K562 (cell line): ENCODE data around the gene CIART. TPM values are rescaled to one million over a fixed set of nuclear protein-coding genes. Genes with fewer than 3 reads are reported as not detected.

Source experiments
- BRCA1 ChIP-seq, 2 experiments: fragments of 450-650 bp in 1 of 2; sonication (generic) in 1 of 2; formaldehyde crosslinking in 1 of 2; IDR thresholded peaks; 2 replicates each; pipeline versions ENCODE4 v1.5.0 to v1.6.1; 2017 to 2020; ENCODE audit warnings: mild to moderate bottlenecking in 1 of 2, missing genetic modification reagents in 1 of 2
- BRD4 ChIP-seq: fragments of 200-600 bp; sonication (generic); IDR thresholded peaks from 2 replicates; pipeline ENCODE4 v1.6.1; 2017; ENCODE audit warnings: inconsistent platforms
- CBX2 ChIP-seq: fragments of 200-600 bp; sonication (generic); IDR thresholded peaks from one replicate; pipeline ENCODE4 v1.6.1; 2012; ENCODE audit warnings: mild to moderate bottlenecking, low read length, inconsistent platforms; ENCODE audit not compliant: insufficient read depth, poor library complexity, severe bottlenecking
- CBX3 ChIP-seq, 2 experiments: IDR thresholded peaks; 1 replicate in 1 of 2; 2 replicates in 1 of 2; pipeline ENCODE4 v1.6.1; 2012; ENCODE audit warnings: inconsistent platforms in 2 of 2, low read length in 2 of 2, borderline replicate concordance in 1 of 2, control low read depth in 1 of 2
- CCAR2 ChIP-seq: fragments of 200-400 bp; formaldehyde crosslinking; IDR thresholded peaks from 2 replicates; pipeline ENCODE4 v1.6.1; 2017; ENCODE audit warnings: mild to moderate bottlenecking, low read depth, low read length
- CXXC5 ChIP-seq: fragments of 250-450 bp; sonication (Bioruptor Pico); IDR thresholded peaks from 2 replicates; pipeline ENCODE4 v1.8.0; 2022; ENCODE audit warnings: inconsistent platforms, mild to moderate bottlenecking, moderate library complexity
- DACH1 ChIP-seq: fragments of 450-650 bp; IDR thresholded peaks from 2 replicates; pipeline ENCODE4 v1.6.1; 2018; ENCODE audit not compliant: partially characterized antibody
- ETV1 ChIP-seq: fragments of 450-650 bp; conservative IDR thresholded peaks from 2 replicates; pipeline ENCODE4 v1.6.1; 2016; ENCODE audit warnings: missing genetic modification characterization, control low read depth, low read depth, missing compliant biosample characterization
- HMGN3 ChIP-seq: IDR thresholded peaks from 2 replicates; pipeline ENCODE4 v1.6.1; 2011; ENCODE audit warnings: borderline replicate concordance, low read depth, mild to moderate bottlenecking, mixed read lengths, low read length; ENCODE audit not compliant: insufficient read length; ENCODE audit errors: extremely low read depth
- ILK ChIP-seq: fragments of 450-650 bp; IDR thresholded peaks from 2 replicates; pipeline ENCODE4 v1.6.1; 2016; ENCODE audit warnings: missing genetic modification characterization, low read depth, mild to moderate bottlenecking, missing compliant biosample characterization, moderate library complexity, borderline replicate concordance
- MEF2A ChIP-seq: IDR thresholded peaks from 2 replicates; pipeline ENCODE4 v1.6.1; 2011; ENCODE audit warnings: low read depth, mild to moderate bottlenecking, low read length, moderate library complexity; ENCODE audit not compliant: control insufficient read depth
- NCOA6 ChIP-seq: fragments of 450-650 bp; IDR thresholded peaks from 2 replicates; pipeline ENCODE4 v1.6.1; 2017; ENCODE audit warnings: mild to moderate bottlenecking
- NUFIP1 ChIP-seq: fragments of 450-650 bp; IDR thresholded peaks from 2 replicates; pipeline ENCODE4 v1.6.1; 2018; ENCODE audit not compliant: partially characterized antibody
- PHF8 ChIP-seq: fragments of 200-600 bp; sonication (generic); IDR thresholded peaks from 2 replicates; pipeline ENCODE4 v1.6.1; 2012; ENCODE audit warnings: mixed run types, mild to moderate bottlenecking, inconsistent platforms, low read length, moderate library complexity, borderline replicate concordance
- PTRF ChIP-seq: fragments of 450-650 bp; IDR thresholded peaks from 2 replicates; pipeline ENCODE4 v1.6.1; 2016; ENCODE audit warnings: mild to moderate bottlenecking, missing genetic modification characterization, missing compliant biosample characterization
- RBFOX2 ChIP-seq: fragments of 200-400 bp; formaldehyde crosslinking; IDR thresholded peaks from 2 replicates; pipeline ENCODE4 v1.6.1; 2017; ENCODE audit warnings: low read depth, mild to moderate bottlenecking, low read length, moderate library complexity
- RBM17 ChIP-seq: fragments of 200-400 bp; formaldehyde crosslinking; IDR thresholded peaks from 2 replicates; pipeline ENCODE4 v1.6.1; 2017; ENCODE audit warnings: low read depth, mild to moderate bottlenecking, low read length, borderline replicate concordance
- RBM22 ChIP-seq: fragments of 200-400 bp; formaldehyde crosslinking; IDR thresholded peaks from 2 replicates; pipeline ENCODE4 v1.6.1; 2018; ENCODE audit warnings: low read length, low read depth; ENCODE audit not compliant: poor library complexity, severe bottlenecking
- SMARCC2 ChIP-seq: fragments of 450-650 bp; IDR thresholded peaks from 2 replicates; pipeline ENCODE4 v1.6.1; 2017; ENCODE audit warnings: antibody characterized with exemption, moderate library complexity, mild to moderate bottlenecking, low read depth
- SNRNP70 ChIP-seq: fragments of 200-400 bp; formaldehyde crosslinking; optimal IDR thresholded peaks from 2 replicates; pipeline ENCODE3; 2017; ENCODE audit warnings: low read depth, low read length
- ZFX ChIP-seq: sonication (generic); formaldehyde crosslinking; IDR thresholded peaks from 2 replicates; pipeline ENCODE4 v1.8.0; 2022; ENCODE audit warnings: mild to moderate bottlenecking, missing genetic modification reagents, moderate library complexity
- ZNF12 ChIP-seq: sonication (generic); formaldehyde crosslinking; IDR thresholded peaks from 2 replicates; pipeline ENCODE4 v1.4.0; 2020; ENCODE audit warnings: mild to moderate bottlenecking, missing genetic modification reagents
- ZNF239 ChIP-seq: fragments of 250-450 bp; sonication (Bioruptor Pico); IDR thresholded peaks from 2 replicates; pipeline ENCODE4 v1.4.0; 2020; ENCODE audit warnings: mild to moderate bottlenecking
- ZNF274 ChIP-seq: IDR thresholded peaks from 2 replicates; pipeline ENCODE4 v1.6.1; 2011; ENCODE audit warnings: low read depth, mild to moderate bottlenecking, low read length, moderate library complexity, borderline replicate concordance
- ZNF444 ChIP-seq: fragments of 250-450 bp; sonication (Bioruptor Pico); IDR thresholded peaks from 2 replicates; pipeline ENCODE4 v1.4.0; 2020; ENCODE audit warnings: mild to moderate bottlenecking, moderate library complexity
- ZNF57 ChIP-seq: fragments of 450-650 bp; formaldehyde crosslinking; IDR thresholded peaks from 2 replicates; pipeline ENCODE4 v1.4.0; 2020; ENCODE audit warnings: mild to moderate bottlenecking, moderate library complexity
- ZNF76 ChIP-seq: fragments of 250-450 bp; sonication (Bioruptor Pico); IDR thresholded peaks from 2 replicates; pipeline ENCODE4 v1.4.0; 2020; ENCODE audit warnings: mild to moderate bottlenecking, moderate library complexity, borderline replicate concordance
- ZNF778 ChIP-seq: fragments of 450-650 bp; formaldehyde crosslinking; IDR thresholded peaks from 2 replicates; pipeline ENCODE4 v1.4.0; 2020; ENCODE audit warnings: mild to moderate bottlenecking, moderate library complexity
- polyA plus RNA-seq, 8 experiments: library from polyadenylated mRNA; depleted of rRNA in 4 of 8; stranded (reverse) in 5 of 8; unstranded in 3 of 8; fragments of >200 nt; fragmentation: Nextera tagmentation in 2 of 8; fragmentation: Illumina TruSeq in 1 of 8; extraction: Ambion mirVana in 2 of 8; extraction: Trizol in 1 of 8; gene quantifications; 2 replicates each; pipeline versions ENCODE4 v1.2.1 to v1.2.3, GENCODE V29; 2011 to 2014; ENCODE audit warnings: inconsistent platforms in 1 of 8, missing spikeins in 1 of 8
- total RNA-seq, 7 experiments: library from RNA; depleted of rRNA in 6 of 7; stranded (reverse); fragments of >200 nt in 6 of 7; fragmentation: Illumina TruSeq in 2 of 7; extraction: Trizol in 2 of 7; gene quantifications; 2 replicates each; pipeline versions ENCODE4 v1.2.1 to v1.2.3, GENCODE V29; 2011 to 2021; ENCODE audit warnings: low replicate concordance in 1 of 7
- TF ChIP-seq, protein P1 (sequence below): fragments of 250-450 bp; sonication (Bioruptor Pico); IDR thresholded peaks from 2 replicates; pipeline ENCODE4 v1.4.0; 2020; ENCODE audit warnings: mild to moderate bottlenecking

CIART gene
- total and polyA plus RNA-seq, 9 of the 15 experiments (the other 6 are each of a cell fraction or from before 2014, with no cell fraction given) = 0.07 to 0.35 (median 0.19) TPM; not detected in 2

DNA sequence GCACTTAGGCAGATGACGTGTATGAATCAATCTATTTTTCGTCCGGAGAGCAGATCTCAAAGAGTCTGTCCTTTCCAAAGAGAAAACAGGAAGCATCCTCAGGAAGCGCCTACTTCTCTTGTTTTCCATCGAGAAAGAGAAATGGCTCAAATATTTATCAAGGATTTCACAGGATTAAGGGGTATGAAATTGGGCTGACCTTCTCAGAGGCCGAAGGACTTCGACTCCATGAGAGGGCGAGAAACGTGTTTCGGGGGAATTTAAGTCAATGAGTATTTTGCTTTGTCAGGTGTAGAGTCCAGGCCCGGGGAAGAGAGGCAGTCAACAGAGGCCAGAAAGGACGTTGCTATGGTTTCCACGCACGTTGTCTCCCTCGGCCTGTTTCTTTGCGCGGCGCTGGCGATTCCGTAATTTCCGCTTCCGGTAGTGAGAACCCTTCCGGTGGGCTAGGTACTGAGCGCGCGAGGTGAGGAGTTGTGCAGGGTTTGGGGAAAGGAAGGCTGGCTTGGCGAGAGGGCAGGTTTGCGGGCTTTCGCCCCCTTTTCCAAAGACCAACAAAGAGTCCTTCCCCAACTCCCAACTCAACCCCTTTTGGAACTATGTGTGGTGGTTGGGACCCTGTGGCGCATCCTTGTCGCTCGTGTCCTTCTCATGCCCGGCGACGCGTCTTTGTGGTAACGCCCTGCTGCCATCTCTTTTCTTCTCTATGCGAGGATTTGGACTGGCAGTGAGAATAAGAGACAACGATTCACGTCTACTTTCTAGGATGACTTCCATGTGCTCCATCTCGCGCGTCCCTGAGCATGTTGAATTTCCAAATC is 11.3 kb downstream of the CIART start, which contains the start of gene MRPS21 (continued):
- TF ChIP-seq ZNF778 (CRISPR knock-in tag) (no peak), ZNF57 (CRISPR knock-in tag) (no peak), ZFX (CRISPR knock-in tag) (peak; percentile 87), RBM22 (no peak), CBX2 (no peak), MEF2A (no peak), ZNF274 (no peak), CXXC5 (CRISPR knock-in tag) (peak; percentile 73), PHF8 (peak; percentile 96; the same call in 1 of the 2 replicates), SMARCC2 (no peak), ILK (tag) (no peak), NUFIP1 (no peak), ETV1 (tag) (peak; percentile 85), ZNF239 (CRISPR knock-in tag) (no peak), ZNF12 (CRISPR knock-in tag) (no peak), PTRF (tag) (no peak), ZNF76 (no peak), CBX3 (IDR thresholded peaks at IDR 0.05; ENCODE audit: borderline replicate concordance in 1 of 2, low read length in 2 of 2) (peak in 1 of 2 experiments; percentile 40; a peak in 1 of 3 replicates), NCOA6 (no peak), BRCA1 (IDR thresholded peaks at IDR 0.05) (no peak), BRCA1 (CRISPR knock-in tag; IDR thresholded peaks at IDR 0.05) (no peak), ZNF444 (CRISPR knock-in tag) (no peak), CCAR2 (no peak), DACH1 (no peak), BRD4 (no peak), RBFOX2 (peak; percentile 92), RBM17 (no peak), HMGN3 (no peak), SNRNP70 (no peak)
- TF ChIP-seq, protein P1, sequence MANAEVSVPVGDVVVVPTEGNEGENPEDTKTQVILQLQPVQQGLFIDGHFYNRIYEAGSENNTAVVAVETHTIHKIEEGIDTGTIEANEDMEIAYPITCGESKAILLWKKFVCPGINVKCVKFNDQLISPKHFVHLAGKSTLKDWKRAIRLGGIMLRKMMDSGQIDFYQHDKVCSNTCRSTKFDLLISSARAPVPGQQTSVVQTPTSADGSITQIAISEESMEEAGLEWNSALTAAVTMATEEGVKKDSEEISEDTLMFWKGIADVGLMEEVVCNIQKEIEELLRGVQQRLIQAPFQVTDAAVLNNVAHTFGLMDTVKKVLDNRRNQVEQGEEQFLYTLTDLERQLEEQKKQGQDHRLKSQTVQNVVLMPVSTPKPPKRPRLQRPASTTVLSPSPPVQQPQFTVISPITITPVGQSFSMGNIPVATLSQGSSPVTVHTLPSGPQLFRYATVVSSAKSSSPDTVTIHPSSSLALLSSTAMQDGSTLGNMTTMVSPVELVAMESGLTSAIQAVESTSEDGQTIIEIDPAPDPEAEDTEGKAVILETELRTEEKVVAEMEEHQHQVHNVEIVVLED (CRISPR knock-in tag) = peak; percentile 87
